ENCODE results near the gene BLCAP. TPM values are rescaled to one million over a fixed set of nuclear protein-coding genes. Genes with fewer than 3 reads are reported as not detected.

The BLCAP gene
- total and polyA plus RNA-seq, 9 donors: 27.7 to 147 (median 62.0) TPM

GRCh38 chr20:37529968-37530600 is 2.4 kb upstream of the BLCAP start:
- Histone ChIP-seq H3K9me3 (no peaks in the 10 kb centered on the region), H3K27ac (no peak overlapping the region), H3K4me1 (ENCODE audit: insufficient read depth) (peaks cover 11% of the 10 kb centered on the region), H3K27me3 (no peaks in the 10 kb centered on the region), H3K36me3 (no peaks in the 10 kb centered on the region), H3K4me3 (no peak overlapping the region)
- intact Hi-C loops (cut with DNase I): loop anchor here (2.0 to 10.0 kb wide), 8 partner anchors 123 to 333 kb away; no protein-coding TSS in a partner anchor
- WGBS, 3 donors: 82 to 87% (median 86%) methylated on average over 10 of the region's 10 CpGs
- DNase-seq: no peak
- TF ChIP-seq CTCF (IDR thresholded peaks at IDR 0.05) (no peak), EP300 (IDR thresholded peaks at IDR 0.05) (no peak), POLR2A (IDR thresholded peaks at IDR 0.05) (no peak)

- 71 to 77% (median 73%) methylated on average over 8 of the region's 8 CpGs for WGBS, 3 donors
- Histone ChIP-seq H3K4me1 (ENCODE audit: insufficient read depth) (peaks cover 11% of the 10 kb centered on the region), H3K27me3 (no peaks in the 10 kb centered on the region), H3K4me3 (no peak overlapping the region), H3K27ac (no peak overlapping the region), H3K9me3 (no peaks in the 10 kb centered on the region), H3K36me3 (no peaks in the 10 kb centered on the region)
- intact Hi-C loops (cut with DNase I): loop anchor here (5.0 to 10.0 kb wide), 4 partner anchors 125 to 145 kb away; no protein-coding TSS in a partner anchor
- TF ChIP-seq EP300 (IDR thresholded peaks at IDR 0.05) (no peak), POLR2A (IDR thresholded peaks at IDR 0.05) (no peak), CTCF (IDR thresholded peaks at IDR 0.05) (no peak)
- DNase-seq: no peak
These were observed 1.7 kb upstream of the BLCAP start for GRCh38 chr20:37529214-37529967.

GRCh38 chr20:37528446-37529213 is 954 bp upstream of the BLCAP start:
- Histone ChIP-seq H3K9me3 (no peaks in the 10 kb centered on the region), H3K27me3 (no peaks in the 10 kb centered on the region), H3K4me1 (ENCODE audit: insufficient read depth) (peaks cover 13% of the 10 kb centered on the region), H3K27ac (peak overlapping the region in 1 of 2 donors; percentile 96), H3K36me3 (no peaks in the 10 kb centered on the region), H3K4me3 (peak overlapping the region; percentile 87)
- DNase-seq: no peak
- TF ChIP-seq CTCF (IDR thresholded peaks at IDR 0.05) (no peak), EP300 (IDR thresholded peaks at IDR 0.05) (no peak), POLR2A (IDR thresholded peaks at IDR 0.05) (no peak)
- 37 to 43% (median 42%) methylated on average over 10 of the region's 10 CpGs for WGBS, 3 donors
- intact Hi-C loops (cut with DNase I): loop anchor here (5.0 to 10.0 kb wide), 4 partner anchors 124 to 144 kb away; no protein-coding TSS in a partner anchor
